SK-N-SH (cell line): ENCODE measurements around the gene TET1. TPM values are rescaled to one million over a fixed set of nuclear protein-coding genes. Genes with fewer than 3 reads are reported as not detected.

Experiments used
- CTCF ChIA-PET: fragments of 300-600, 350-600 bp; formaldehyde crosslinking; extraction: SDS; loops from one replicate; lab custom pipeline; 2021; lab: Yijun Ruan, JAX
- POLR2A ChIA-PET: fragments of 350-600 bp; sonication (Branson Sonifier 250); formaldehyde crosslinking; extraction: SDS; loops from one replicate; lab custom pipeline; 2020; ENCODE audit warnings: antibody characterized with exemption, inconsistent platforms; lab: Yijun Ruan, JAX
- DNase-seq: peaks from one replicate; pipeline ENCODE4 v3.0.0; 2012
- H2AFZ ChIP-seq: fragments of 200-600 bp; sonication (generic); 2 replicates; pipeline ENCODE4 v1.8.1; 2016; ENCODE audit warnings: antibody characterized with exemption, mild to moderate bottlenecking, low read depth
- H3F3A ChIP-seq: fragments of 200-600 bp; sonication (generic); replicated peaks from 2 replicates; pipeline ENCODE3; 2016; ENCODE audit warnings: antibody characterized with exemption, mild to moderate bottlenecking; ENCODE audit not compliant: insufficient read depth
- H3K27ac ChIP-seq, 2 experiments: fragments of 200-500 bp in 1 of 2; fragments of 200-600 bp in 1 of 2; sonication (Bioruptor generic) in 1 of 2; sonication (generic), shearing (Covaris generic) in 1 of 2; 2 replicates each; pipeline versions ENCODE4 v1.5.1 to v1.6.1; 2014 to 2016; ENCODE audit warnings: low read depth in 2 of 2, inconsistent platforms in 1 of 2, low read length in 1 of 2, mild to moderate bottlenecking in 1 of 2, mixed read lengths in 1 of 2
- H3K27me3 ChIP-seq: fragments of 200-600 bp; sonication (generic), shearing (Covaris generic); 2 replicates; pipeline ENCODE4 v1.6.1; 2016; ENCODE audit warnings: mixed run types; ENCODE audit not compliant: insufficient read depth
- H3K36me3 ChIP-seq, 2 experiments: fragments of 200-500 bp in 1 of 2; fragments of 200-600 bp in 1 of 2; sonication (Bioruptor generic) in 1 of 2; sonication (generic) in 1 of 2; replicated peaks in 1 of 2; 2 replicates each; pipeline versions ENCODE3 to v1.5.1; 2014 to 2016; ENCODE audit warnings: low read length in 1 of 2, mild to moderate bottlenecking in 1 of 2; ENCODE audit not compliant: insufficient read depth in 2 of 2, control insufficient read depth in 1 of 2
- H3K4me1 ChIP-seq, 2 experiments: fragments of 200-500 bp in 1 of 2; fragments of 200-600 bp in 1 of 2; sonication (Bioruptor generic) in 1 of 2; sonication (generic), shearing (Covaris generic) in 1 of 2; 2 replicates each; pipeline versions ENCODE4 v1.5.1 to v1.6.1; 2014 to 2016; ENCODE audit warnings: low read depth in 1 of 2, low read length in 1 of 2, mixed run types in 1 of 2; ENCODE audit not compliant: insufficient read depth in 2 of 2, control insufficient read depth in 1 of 2
- H3K4me2 ChIP-seq: fragments of 200-600 bp; sonication (generic), shearing (Covaris generic); 2 replicates; pipeline ENCODE4 v1.6.1; 2017; ENCODE audit warnings: mixed run types
- H3K4me3 ChIP-seq, 2 experiments: fragments of 200-500 bp in 1 of 2; fragments of 200-600 bp in 1 of 2; sonication (Bioruptor generic) in 1 of 2; sonication (generic), shearing (Covaris generic) in 1 of 2; 2 replicates each; pipeline versions ENCODE4 v1.5.1 to v1.8.1; 2014 to 2016; ENCODE audit warnings: low read depth in 2 of 2, inconsistent platforms in 1 of 2, low read length in 1 of 2, mild to moderate bottlenecking in 1 of 2, mixed read lengths in 1 of 2, moderate library complexity in 1 of 2
- H3K79me2 ChIP-seq: fragments of 200-600 bp; sonication (generic); 2 replicates; pipeline ENCODE4 v1.8.1; 2017; ENCODE audit warnings: mild to moderate bottlenecking; ENCODE audit not compliant: insufficient read depth
- H3K9ac ChIP-seq: fragments of 200-600 bp; sonication (generic); 2 replicates; pipeline ENCODE4 v1.6.1; 2017; ENCODE audit warnings: mixed run types
- H3K9me2 ChIP-seq: fragments of 200-600 bp; sonication (generic); 2 replicates; pipeline ENCODE4 v1.6.1; 2017; ENCODE audit warnings: mixed run types
- H3K9me3 ChIP-seq: fragments of 200-600 bp; sonication (generic); 2 replicates; pipeline ENCODE4 v1.6.1; 2017; ENCODE audit warnings: mixed run types, mild to moderate bottlenecking, moderate library complexity
- H4K20me1 ChIP-seq: fragments of 200-600 bp; sonication (generic); 2 replicates; pipeline ENCODE4 v1.6.1; 2017; ENCODE audit warnings: mild to moderate bottlenecking, mixed run types; ENCODE audit not compliant: insufficient read depth
- CTCF ChIP-seq: fragments of 200-600 bp; sonication (generic); IDR thresholded peaks from 2 replicates; pipeline ENCODE4 v1.6.1; 2017; ENCODE audit warnings: antibody characterized with exemption, mild to moderate bottlenecking, moderate library complexity
- ELF1 ChIP-seq: IDR thresholded peaks from 2 replicates; pipeline ENCODE4 v1.4.0; 2012
- EZH2phosphoT487 ChIP-seq: fragments of 200-600 bp; sonication (generic); IDR thresholded peaks from 2 replicates; pipeline ENCODE4 v1.6.1; 2017; ENCODE audit warnings: low read depth, mixed run types, mild to moderate bottlenecking, antibody characterized with exemption, moderate library complexity, borderline replicate concordance
- FOSL2 ChIP-seq: IDR thresholded peaks from 2 replicates; pipeline ENCODE4 v1.4.0; 2012; ENCODE audit warnings: low read depth, mild to moderate bottlenecking, moderate library complexity, borderline replicate concordance
- FOXJ3 ChIP-seq: sonication (generic); formaldehyde crosslinking; IDR thresholded peaks from 2 replicates; pipeline ENCODE4 v1.5.1; 2020; ENCODE audit warnings: mild to moderate bottlenecking, missing genetic modification reagents
- FOXM1 ChIP-seq: IDR thresholded peaks from 2 replicates; pipeline ENCODE4 v1.4.0; 2012; ENCODE audit warnings: low read depth, mild to moderate bottlenecking
- GABPA ChIP-seq: IDR thresholded peaks from 2 replicates; pipeline ENCODE4 v1.4.0; 2012; ENCODE audit warnings: low read depth, mild to moderate bottlenecking
- GATA2 ChIP-seq: sonication (generic); formaldehyde crosslinking; IDR thresholded peaks from 2 replicates; pipeline ENCODE4 v1.5.0; 2020; ENCODE audit warnings: mild to moderate bottlenecking, missing genetic modification reagents
- JUND ChIP-seq: IDR thresholded peaks from 2 replicates; pipeline ENCODE4 v1.4.0; 2012
- MEF2A ChIP-seq: IDR thresholded peaks from 2 replicates; pipeline ENCODE4 v1.4.0; 2012; ENCODE audit warnings: low read depth, borderline replicate concordance
- MXI1 ChIP-seq: IDR thresholded peaks from 2 replicates; pipeline ENCODE4 v1.6.1; 2012; ENCODE audit warnings: mild to moderate bottlenecking, low read depth, low read length, improper control_type of control experiment
- NRF1 ChIP-seq: IDR thresholded peaks from 2 replicates; pipeline ENCODE4 v1.6.1; 2012; ENCODE audit warnings: low read depth, mild to moderate bottlenecking, low read length
- PBX3 ChIP-seq: IDR thresholded peaks from 2 replicates; pipeline ENCODE4; 2012
- RAD21 ChIP-seq: IDR thresholded peaks from 2 replicates; pipeline ENCODE4 v1.6.1; 2012; ENCODE audit warnings: mild to moderate bottlenecking, low read length
- RCOR1 ChIP-seq: fragments of 150-350 bp; IDR thresholded peaks from 2 replicates; pipeline ENCODE4 v1.6.1; 2017; ENCODE audit warnings: antibody characterized with exemption, low read length
- RXRA ChIP-seq: IDR thresholded peaks from 2 replicates; pipeline ENCODE4 v1.4.0; 2012; ENCODE audit warnings: low read depth, mild to moderate bottlenecking, borderline replicate concordance
- SIN3A ChIP-seq: IDR thresholded peaks from 2 replicates; pipeline ENCODE4 v1.6.1; 2012; ENCODE audit warnings: low read depth, mild to moderate bottlenecking, low read length, moderate library complexity, borderline replicate concordance
- TCF12 ChIP-seq: IDR thresholded peaks from 2 replicates; pipeline ENCODE4 v1.4.0; 2012
- TEAD4 ChIP-seq: IDR thresholded peaks from 2 replicates; pipeline ENCODE4 v1.4.0; 2012; ENCODE audit warnings: mild to moderate bottlenecking, borderline replicate concordance; ENCODE audit not compliant: insufficient read depth
- YY1 ChIP-seq: IDR thresholded peaks from 2 replicates; pipeline ENCODE4 v1.4.0; 2012; ENCODE audit warnings: low read depth, mild to moderate bottlenecking
- WGBS: methylation state at CpG from one replicate; pipeline ENCODE4 v1.1.6; 2017; ENCODE audit warnings: low lambda C conversion rate; 5-methylcytosine and 5-hydroxymethylcytosine counted together
- polyA plus RNA-seq, 3 experiments: library from polyadenylated mRNA; depleted of rRNA; stranded (reverse); fragments of >200 nt; gene quantifications; 2 replicates each; pipeline ENCODE4 v1.2.3, GENCODE V29; 2012
- TF ChIP-seq, protein P1 (sequence below): IDR thresholded peaks from 2 replicates; pipeline ENCODE4 v1.4.0; 2012; ENCODE audit warnings: low read depth
- TF ChIP-seq, protein P2 (sequence below): IDR thresholded peaks from 2 replicates; pipeline ENCODE4 v1.4.0; 2012; ENCODE audit warnings: low read depth, borderline replicate concordance

TET1 gene
- polyA plus RNA-seq, 1 of the 3 experiments (the other 2 are of a cell fraction), result 0.38 TPM

DNA sequence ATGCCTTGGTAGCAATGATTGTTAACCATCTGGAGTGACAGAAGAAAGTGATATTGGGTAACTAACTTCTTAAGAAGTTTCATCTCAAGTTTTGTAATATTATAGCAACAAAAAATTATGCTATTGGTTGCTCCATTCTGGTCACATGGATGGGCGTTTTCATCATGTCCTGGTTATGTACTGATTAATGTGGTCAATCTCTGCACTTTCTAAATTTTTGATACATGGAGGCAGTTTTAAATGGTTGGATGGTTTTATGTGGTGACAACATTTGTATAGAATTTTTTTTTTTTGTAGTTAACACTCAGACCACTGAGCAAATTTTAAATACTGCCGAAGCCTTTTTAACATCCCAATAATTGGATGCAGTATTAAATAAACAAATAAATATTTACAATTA lies 105.7 kb downstream of the TET1 start:
- peaks cover 33% of the 10 kb centered on the region for H3F3A ChIP-seq
- peak overlapping the region; percentile 17; the same call in 1 of the 2 replicates for H3K9ac ChIP-seq
- no peaks in the 10 kb centered on the region; the same call in none of the 2 replicates for H3K79me2 ChIP-seq
- no peak for TF ChIP-seq NRF1
- TF ChIP-seq FOXJ3 (CRISPR knock-in tag), result no peak
- no peak for TF ChIP-seq MEF2A
- TF ChIP-seq MXI1, result no peak
- no peak for TF ChIP-seq RXRA
- TF ChIP-seq, protein P1, sequence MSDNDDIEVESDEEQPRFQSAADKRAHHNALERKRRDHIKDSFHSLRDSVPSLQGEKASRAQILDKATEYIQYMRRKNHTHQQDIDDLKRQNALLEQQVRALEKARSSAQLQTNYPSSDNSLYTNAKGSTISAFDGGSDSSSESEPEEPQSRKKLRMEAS, result no peak
- no peak for TF ChIP-seq SIN3A
- TF ChIP-seq RCOR1, result no peak
- no peak for TF ChIP-seq EZH2phosphoT487
- H3K27ac ChIP-seq, result peak overlapping the region; percentile 25 to 97; a peak in 3 of 4 replicates
- no peaks in the 10 kb centered on the region for H3K9me2 ChIP-seq
- peaks cover 0 to 6% of the 10 kb centered on the region in 2 experiments; a peak in 2 of 4 replicates for H3K4me1 ChIP-seq
- no peaks in the 10 kb centered on the region for H4K20me1 ChIP-seq
- H3K4me3 ChIP-seq, result no peak overlapping the region
- no peak overlapping the region for H2AFZ ChIP-seq
- POLR2A ChIA-PET, result no interaction called here
- whole genome bisulfite sequencing, result 54% methylated on average over 2 of the region's 2 CpGs
- H3K4me2 ChIP-seq, result no peak overlapping the region
- CTCF ChIA-PET, result no interaction called here
- H3K36me3 ChIP-seq, result peaks cover 6 to 27% of the 10 kb centered on the region in 2 experiments
- no peaks in the 10 kb centered on the region for H3K27me3 ChIP-seq
- no peak for DNase-seq
- no peaks in the 10 kb centered on the region for H3K9me3 ChIP-seq

DNA sequence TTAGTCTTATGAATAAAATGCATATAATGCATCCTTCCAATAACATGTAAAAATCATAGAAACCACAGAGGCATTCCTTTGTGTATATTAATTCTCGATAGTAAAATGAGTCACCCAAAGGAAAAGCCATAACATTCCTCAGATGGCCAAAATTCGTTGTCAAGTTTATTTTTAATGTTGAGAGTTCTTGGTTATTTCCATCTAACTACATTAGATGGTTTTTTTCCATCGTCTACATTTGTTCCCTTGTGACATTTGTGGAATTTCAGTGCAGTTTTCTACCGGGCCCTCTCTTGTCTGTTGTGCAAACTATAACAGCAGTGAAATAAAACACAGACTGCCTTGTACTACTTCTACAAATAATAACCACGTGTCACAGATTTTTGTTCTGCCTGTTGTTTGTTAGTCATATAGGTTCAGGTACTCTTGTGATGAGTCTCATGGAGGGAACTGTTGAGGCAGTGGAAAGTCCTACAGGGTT lies 106.2 kb downstream of the TET1 start:
- no peaks in the 10 kb centered on the region; the same call in none of the 2 replicates for H3K79me2 ChIP-seq
- H3K4me3 ChIP-seq, result no peak overlapping the region
- POLR2A ChIA-PET, result no interaction called here
- peaks cover 0 to 6% of the 10 kb centered on the region in 2 experiments; a peak in 2 of 4 replicates for H3K4me1 ChIP-seq
- peak overlapping the region; percentile 24 to 97; a peak in 3 of 4 replicates for H3K27ac ChIP-seq
- peaks cover 6 to 27% of the 10 kb centered on the region in 2 experiments for H3K36me3 ChIP-seq
- H3K9me2 ChIP-seq, result no peaks in the 10 kb centered on the region
- WGBS, result 8% methylated on average over 5 of the region's 5 CpGs
- no peaks in the 10 kb centered on the region for H4K20me1 ChIP-seq
- H2AFZ ChIP-seq, result peak overlapping the region; percentile 69; the same call in 1 of the 2 replicates
- H3K9ac ChIP-seq, result peak overlapping the region; percentile 37; the same call in 1 of the 2 replicates
- H3K27me3 ChIP-seq, result no peaks in the 10 kb centered on the region
- CTCF ChIA-PET, result no interaction called here
- peaks cover 33% of the 10 kb centered on the region for H3F3A ChIP-seq
- peak overlapping the region; percentile 35 for H3K4me2 ChIP-seq
- DNase-seq, result no peak
- no peaks in the 10 kb centered on the region for H3K9me3 ChIP-seq
- TF ChIP-seq TEAD4, result peak; percentile 74; the same call in 1 of the 2 replicates
- TF ChIP-seq JUND, result peak; percentile 86
- TF ChIP-seq MEF2A, result peak; percentile 81; the same call in 1 of the 2 replicates
- no peak for TF ChIP-seq NRF1
- TF ChIP-seq GABPA, result no peak
- TF ChIP-seq RXRA, result peak; percentile 16; the same call in 1 of the 2 replicates
- TF ChIP-seq ELF1, result no peak
- TF ChIP-seq PBX3, result peak; percentile 68
- no peak for TF ChIP-seq RCOR1
- TF ChIP-seq FOSL2, result peak; percentile 89
- no peak for TF ChIP-seq MXI1
- TF ChIP-seq, protein P2, sequence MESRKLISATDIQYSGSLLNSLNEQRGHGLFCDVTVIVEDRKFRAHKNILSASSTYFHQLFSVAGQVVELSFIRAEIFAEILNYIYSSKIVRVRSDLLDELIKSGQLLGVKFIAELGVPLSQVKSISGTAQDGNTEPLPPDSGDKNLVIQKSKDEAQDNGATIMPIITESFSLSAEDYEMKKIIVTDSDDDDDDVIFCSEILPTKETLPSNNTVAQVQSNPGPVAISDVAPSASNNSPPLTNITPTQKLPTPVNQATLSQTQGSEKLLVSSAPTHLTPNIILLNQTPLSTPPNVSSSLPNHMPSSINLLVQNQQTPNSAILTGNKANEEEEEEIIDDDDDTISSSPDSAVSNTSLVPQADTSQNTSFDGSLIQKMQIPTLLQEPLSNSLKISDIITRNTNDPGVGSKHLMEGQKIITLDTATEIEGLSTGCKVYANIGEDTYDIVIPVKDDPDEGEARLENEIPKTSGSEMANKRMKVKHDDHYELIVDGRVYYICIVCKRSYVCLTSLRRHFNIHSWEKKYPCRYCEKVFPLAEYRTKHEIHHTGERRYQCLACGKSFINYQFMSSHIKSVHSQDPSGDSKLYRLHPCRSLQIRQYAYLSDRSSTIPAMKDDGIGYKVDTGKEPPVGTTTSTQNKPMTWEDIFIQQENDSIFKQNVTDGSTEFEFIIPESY, result no peak
- TF ChIP-seq GATA2 (CRISPR knock-in tag), result no peak
- TF ChIP-seq YY1, result peak; percentile 37; the same call in 1 of the 2 replicates
- TF ChIP-seq TCF12, result peak; percentile 76
- TF ChIP-seq CTCF, result no peak
- TF ChIP-seq, protein P1, result peak; percentile 79; the same call in 1 of the 2 replicates
- TF ChIP-seq RAD21, result no peak
- TF ChIP-seq FOXM1, result 0 out of 2 replicates have a peak, but pooled peaks have one; percentile 34
